Lung (tissue), 12 donors: ENCODE data around the gene CHPF2. TPM values are rescaled to one million over a fixed set of nuclear protein-coding genes. Genes with fewer than 3 reads are reported as not detected.

ENCODE experiments used
- ATAC-seq: fragments of 200-7000 bp; cut with Tn5 transposase; one replicate; pipeline ENCODE4 v1.9.1; 2020; ENCODE audit warnings: moderate number of reproducible peaks; ENCODE audit not compliant: insufficient read depth, low FRiP score
- DNase-seq, 3 donors: peaks; one replicate each; pipeline ENCODE4 v3.0.0-alpha.2; 2013 to 2017
- H3K27ac ChIP-seq, 2 donors: one replicate each; pipeline ENCODE4 v1.5.1; 2013; ENCODE audit warnings: mild to moderate bottlenecking in 2 of 2, moderate library complexity in 2 of 2, control low read depth in 1 of 2, inconsistent platforms in 1 of 2, low read depth in 1 of 2, low read length in 1 of 2
- H3K27me3 ChIP-seq, 3 donors: one replicate each; pipeline ENCODE4 v1.5.1; 2013; ENCODE audit warnings: low read length in 2 of 3; ENCODE audit not compliant: control insufficient read depth in 3 of 3, insufficient read depth in 3 of 3
- H3K36me3 ChIP-seq, 4 donors: one replicate each; pipeline ENCODE4 v1.5.1; 2013; ENCODE audit warnings: low read length in 4 of 4, mild to moderate bottlenecking in 1 of 4, moderate library complexity in 1 of 4; ENCODE audit not compliant: control insufficient read depth in 4 of 4, insufficient read depth in 4 of 4
- H3K4me1 ChIP-seq, 5 donors: one replicate each; pipeline ENCODE4 v1.5.1; 2013; ENCODE audit warnings: low read length in 5 of 5, mild to moderate bottlenecking in 2 of 5, moderate library complexity in 1 of 5; ENCODE audit not compliant: control insufficient read depth in 5 of 5, insufficient read depth in 5 of 5
- H3K4me3 ChIP-seq: one replicate; pipeline ENCODE4 v1.5.1; 2013; ENCODE audit warnings: mild to moderate bottlenecking, control low read depth, moderate library complexity
- H3K9ac ChIP-seq, 2 donors: one replicate each; pipeline ENCODE4 v1.5.1; 2013; ENCODE audit warnings: low read length in 2 of 2, control low read depth in 1 of 2; ENCODE audit not compliant: insufficient read depth in 1 of 2
- H3K9me3 ChIP-seq, 4 donors: one replicate each; pipeline ENCODE4 v1.5.1; 2013; ENCODE audit warnings: low read length in 3 of 4, mild to moderate bottlenecking in 1 of 4, moderate library complexity in 1 of 4; ENCODE audit not compliant: control insufficient read depth in 4 of 4, insufficient read depth in 3 of 4
- WGBS, 2 donors: extraction: QIAGEN DNeasy Blood & Tissue Kit; methylation state at CpG; one replicate each; pipeline ENCODE4 v1.1.7; 2013; 5-methylcytosine and 5-hydroxymethylcytosine counted together
- polyA plus RNA-seq, 2 donors: library from polyadenylated mRNA; stranded (reverse); fragments of 200-250 nt; gene quantifications; one replicate each; pipeline ENCODE4 v1.2.1, GENCODE V29; 2013
- total RNA-seq, 2 donors: library from RNA; depleted of rRNA in 1 of 2; stranded (reverse); fragments of >200 nt in 1 of 2; gene quantifications; one replicate each; pipeline ENCODE4 v1.2.1, GENCODE V29; 2014 to 2021
- TF ChIP-seq, protein P1 (sequence below): IDR thresholded peaks from 2 replicates; pipeline ENCODE4 v1.5.1; 2012; ENCODE audit warnings: mild to moderate bottlenecking; ENCODE audit errors: control extremely low read depth, extremely low read depth
- donor health status: control.
- donor health status: control.
- donor health status: Bipolar disorder and iron deficiency.
- donor health status: healthy.
- donor health status: DM: yes; HTN: yes; CAD: no.

The CHPF2 gene
- total and polyA plus RNA-seq, 4 donors, result 23.3 to 54.0 (median 35.0) TPM

DNA sequence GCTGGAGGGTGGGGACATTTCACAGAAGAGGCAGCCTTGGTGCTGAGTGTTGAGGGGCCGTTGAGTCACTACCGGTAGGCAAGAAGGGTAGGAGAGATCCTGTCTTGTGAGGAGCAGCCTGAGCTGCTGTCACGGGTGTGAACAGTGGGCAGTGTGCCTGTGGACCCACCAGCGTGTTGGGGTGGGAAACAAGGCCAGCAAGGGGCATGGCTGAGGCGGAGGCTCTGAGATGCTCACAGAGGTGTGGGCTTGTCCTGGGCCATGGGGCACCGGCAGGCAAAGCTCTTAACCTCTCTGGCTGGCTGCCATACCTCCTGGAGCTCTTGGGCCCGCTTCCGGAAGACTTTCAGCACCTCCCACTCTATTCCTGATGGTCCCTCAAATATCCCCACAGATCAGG lies 49.8 kb downstream of the CHPF2 start:
- Histone ChIP-seq H3K27ac (no peak overlapping the region), H3K4me3 (no peak overlapping the region), H3K9ac (no peak overlapping the region), H3K36me3 (no peaks in the 10 kb centered on the region), H3K4me1 (peaks cover 0 to 4% (median 0%) of the 10 kb centered on the region in 5 donors), H3K27me3 (peaks cover 0 to 2% (median 0%) of the 10 kb centered on the region in 3 donors), H3K9me3 (no peaks in the 10 kb centered on the region)
- WGBS, 2 donors, result 65 to 83% methylated on average over 8 of the region's 8 CpGs
- TF ChIP-seq, protein P1, sequence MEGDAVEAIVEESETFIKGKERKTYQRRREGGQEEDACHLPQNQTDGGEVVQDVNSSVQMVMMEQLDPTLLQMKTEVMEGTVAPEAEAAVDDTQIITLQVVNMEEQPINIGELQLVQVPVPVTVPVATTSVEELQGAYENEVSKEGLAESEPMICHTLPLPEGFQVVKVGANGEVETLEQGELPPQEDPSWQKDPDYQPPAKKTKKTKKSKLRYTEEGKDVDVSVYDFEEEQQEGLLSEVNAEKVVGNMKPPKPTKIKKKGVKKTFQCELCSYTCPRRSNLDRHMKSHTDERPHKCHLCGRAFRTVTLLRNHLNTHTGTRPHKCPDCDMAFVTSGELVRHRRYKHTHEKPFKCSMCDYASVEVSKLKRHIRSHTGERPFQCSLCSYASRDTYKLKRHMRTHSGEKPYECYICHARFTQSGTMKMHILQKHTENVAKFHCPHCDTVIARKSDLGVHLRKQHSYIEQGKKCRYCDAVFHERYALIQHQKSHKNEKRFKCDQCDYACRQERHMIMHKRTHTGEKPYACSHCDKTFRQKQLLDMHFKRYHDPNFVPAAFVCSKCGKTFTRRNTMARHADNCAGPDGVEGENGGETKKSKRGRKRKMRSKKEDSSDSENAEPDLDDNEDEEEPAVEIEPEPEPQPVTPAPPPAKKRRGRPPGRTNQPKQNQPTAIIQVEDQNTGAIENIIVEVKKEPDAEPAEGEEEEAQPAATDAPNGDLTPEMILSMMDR, result no peak
- DNase-seq (no peak), ATAC-seq (no peak)

DNA sequence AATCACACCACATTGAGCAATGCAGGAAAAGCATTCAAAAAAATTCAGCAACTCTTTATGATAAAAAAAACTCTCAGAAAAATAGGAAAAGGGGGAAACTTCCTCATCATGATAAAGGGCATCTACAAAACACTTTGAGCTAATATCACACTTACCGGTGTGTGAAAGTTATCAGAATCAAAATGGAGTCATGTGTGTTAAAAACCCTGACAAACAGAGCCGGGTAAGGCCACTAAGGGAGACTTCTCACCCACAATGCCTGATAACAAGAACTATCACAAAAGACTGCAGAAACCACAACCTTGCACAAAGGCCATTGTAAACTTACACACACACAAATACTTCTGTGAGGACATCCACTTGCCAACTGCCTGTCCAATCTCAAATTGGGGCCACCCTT lies 51.0 kb downstream of the CHPF2 start:
- TF ChIP-seq, protein P1, result no peak
- no peaks in the 10 kb centered on the region for H3K4me1 ChIP-seq
- H3K9ac ChIP-seq, result no peak overlapping the region
- H3K9me3 ChIP-seq, result no peaks in the 10 kb centered on the region
- no peaks in the 10 kb centered on the region for H3K36me3 ChIP-seq
- WGBS, 2 donors, result 95 to 96% methylated on average over 2 of the region's 2 CpGs
- no peak overlapping the region for H3K4me3 ChIP-seq
- ATAC-seq (no peak), DNase-seq (no peak)
- H3K27ac ChIP-seq, result no peak overlapping the region
- peaks cover 0 to 2% (median 0%) of the 10 kb centered on the region in 3 donors for H3K27me3 ChIP-seq

DNA sequence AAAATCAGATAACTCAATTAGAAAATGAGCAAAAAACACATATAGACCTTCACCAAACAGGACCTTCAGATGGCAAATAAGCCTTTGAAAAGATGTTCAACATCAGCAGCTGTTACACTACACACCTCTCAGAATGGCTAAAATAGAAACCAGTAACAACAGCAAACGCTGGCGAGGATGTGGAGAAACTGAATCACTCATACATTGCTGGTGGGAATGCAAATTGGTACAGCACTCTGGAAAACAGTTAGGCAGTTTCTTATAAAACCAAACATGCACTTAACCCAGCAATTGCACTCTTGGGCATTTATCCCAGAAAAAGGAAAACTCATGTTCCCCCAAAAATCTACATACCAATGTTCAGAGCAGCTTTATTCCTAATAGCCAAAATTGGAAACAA lies 53.9 kb downstream of the CHPF2 start:
- WGBS, 2 donors, result 44 to 72% methylated on average over 2 of the region's 2 CpGs
- TF ChIP-seq, protein P1, result no peak
- no peak overlapping the region for H3K9ac ChIP-seq
- no peak overlapping the region for H3K27ac ChIP-seq
- H3K4me3 ChIP-seq, result no peak overlapping the region
- DNase-seq (peak in 1 of 3 donors; percentile 33), ATAC-seq (no peak)
- H3K27me3 ChIP-seq, result peaks cover 0 to 2% (median 2%) of the 10 kb centered on the region in 3 donors
- H3K36me3 ChIP-seq, result no peaks in the 10 kb centered on the region
- H3K4me1 ChIP-seq, result no peaks in the 10 kb centered on the region
- no peaks in the 10 kb centered on the region for H3K9me3 ChIP-seq

Other genes with a start within 250 kb of the CHPF2 start
- gene NOS3, start 241.5 kb upstream of the CHPF2 start, total RNA-seq, result 10 to 100 TPM; 11.9 to 31.0 TPM
- 10 to 100 TPM in 1 of 2 donors, 1 to 10 TPM in 1; 9.3 to 11.9 TPM for gene NOS3, start 241.5 kb upstream of the CHPF2 start, polyA plus RNA-seq
- 1 to 10 TPM; 1.1 to 2.8 TPM for gene ATG9B, start 208.0 kb upstream of the CHPF2 start, total RNA-seq
- 1 to 10 TPM in 1 of 2 donors, under 1 TPM in 1; 0.78 to 1.8 TPM for gene ATG9B, start 208.0 kb upstream of the CHPF2 start, polyA plus RNA-seq
- 10 to 100 TPM; 21.8 to 61.5 TPM for gene ABCB8, start 204.0 kb upstream of the CHPF2 start, total RNA-seq
- gene ABCB8, start 204.0 kb upstream of the CHPF2 start, polyA plus RNA-seq, result 10 to 100 TPM; 28.7 to 28.9 TPM
- gene ASIC3, start 184.0 kb upstream of the CHPF2 start, total RNA-seq, result 1 to 10 TPM in 1 of 2 donors, under 1 TPM in 1; 0.37 to 3.9 TPM
- 1 to 10 TPM; 1.6 to 3.2 TPM for gene ASIC3, start 184.0 kb upstream of the CHPF2 start, polyA plus RNA-seq
- gene CDK5, start 174.6 kb upstream of the CHPF2 start, total RNA-seq, result 10 to 100 TPM in 1 of 2 donors, 1 to 10 TPM in 1; 6.8 to 17.3 TPM
- gene CDK5, start 174.6 kb upstream of the CHPF2 start, polyA plus RNA-seq, result 10 to 100 TPM in 1 of 2 donors, 1 to 10 TPM in 1; 6.9 to 11.5 TPM
- 100 to 1,000 TPM in 1 of 2 donors, 10 to 100 TPM in 1; 66.3 to 173 TPM for gene SLC4A2, start 172.9 kb upstream of the CHPF2 start, total RNA-seq
- gene SLC4A2, start 172.9 kb upstream of the CHPF2 start, polyA plus RNA-seq, result 100 to 1,000 TPM in 1 of 2 donors, 10 to 100 TPM in 1; 96.7 to 144 TPM
- 10 to 100 TPM; 28.9 to 99.8 TPM for gene FASTK, start 151.7 kb upstream of the CHPF2 start, total RNA-seq
- 100 to 1,000 TPM in 1 of 2 donors, 10 to 100 TPM in 1; 80.0 to 108 TPM for gene FASTK, start 151.7 kb upstream of the CHPF2 start, polyA plus RNA-seq
- gene TMUB1, start 149.0 kb upstream of the CHPF2 start, total RNA-seq, result 10 to 100 TPM; 32.8 to 49.6 TPM
- 100 to 1,000 TPM in 1 of 2 donors, 10 to 100 TPM in 1; 43.5 to 104 TPM for gene TMUB1, start 149.0 kb upstream of the CHPF2 start, polyA plus RNA-seq
- gene AGAP3, start 146.0 kb upstream of the CHPF2 start, total RNA-seq, result 100 to 1,000 TPM in 1 of 2 donors, 10 to 100 TPM in 1; 75.9 to 194 TPM
- gene AGAP3, start 146.0 kb upstream of the CHPF2 start, polyA plus RNA-seq, result 100 to 1,000 TPM in 1 of 2 donors, 10 to 100 TPM in 1; 81.8 to 138 TPM
- gene GBX1, start 64.8 kb upstream of the CHPF2 start, total RNA-seq, result not detected
- gene GBX1, start 64.8 kb upstream of the CHPF2 start, polyA plus RNA-seq, result not detected
- gene ASB10, start 45.2 kb upstream of the CHPF2 start, total RNA-seq, result not detected
- gene ASB10, start 45.2 kb upstream of the CHPF2 start, polyA plus RNA-seq, result not detected
- gene H2BK1, start 22.0 kb upstream of the CHPF2 start, total RNA-seq, result under 1 TPM in 1 of 2 donors, not detected in 1; 0.52 TPM
- not detected for gene H2BK1, start 22.0 kb upstream of the CHPF2 start, polyA plus RNA-seq
- 10 to 100 TPM; 13.2 to 36.2 TPM for gene ABCF2, start 5.3 kb upstream of the CHPF2 start, total RNA-seq
- 10 to 100 TPM; 15.4 to 36.3 TPM for gene ABCF2, start 5.3 kb upstream of the CHPF2 start, polyA plus RNA-seq
- 10 to 100 TPM; 37.5 to 70.9 TPM for gene SMARCD3, start 16.2 kb downstream of the CHPF2 start, total RNA-seq
- 10 to 100 TPM; 40.3 to 62.5 TPM for gene SMARCD3, start 16.2 kb downstream of the CHPF2 start, polyA plus RNA-seq
- gene NUB1, start 109.3 kb downstream of the CHPF2 start, total RNA-seq, result 10 to 100 TPM; 39.1 to 47.4 TPM
- gene NUB1, start 109.3 kb downstream of the CHPF2 start, polyA plus RNA-seq, result 10 to 100 TPM; 22.6 to 30.1 TPM
- gene WDR86, start 177.6 kb downstream of the CHPF2 start, total RNA-seq, result 10 to 100 TPM in 1 of 2 donors, 1 to 10 TPM in 1; 2.9 to 19.7 TPM
- 1 to 10 TPM in 1 of 2 donors, under 1 TPM in 1; 0.81 to 1.9 TPM for gene WDR86, start 177.6 kb downstream of the CHPF2 start, polyA plus RNA-seq
- under 1 TPM; 0.28 to 0.34 TPM for gene CRYGN, start 207.7 kb downstream of the CHPF2 start, total RNA-seq
- under 1 TPM in 1 of 2 donors, not detected in 1; 0.07 TPM for gene CRYGN, start 207.7 kb downstream of the CHPF2 start, polyA plus RNA-seq